Kidney epithelial cell (primary cell): ENCODE results near the gene PHF21B. TPM values are rescaled to one million over a fixed set of nuclear protein-coding genes. Genes with fewer than 3 reads are reported as not detected.

Experiments
- DNase-seq: peaks from one replicate; pipeline ENCODE4 v3.0.0-alpha.2; 2010; ENCODE audit warnings: low read depth
- H3K27me3 ChIP-seq: 2 replicates; pipeline ENCODE4 v1.6.0; 2011; ENCODE audit warnings: low read length; ENCODE audit not compliant: control insufficient read depth, insufficient read depth
- H3K36me3 ChIP-seq: 2 replicates; pipeline ENCODE4 v1.5.1; 2011; ENCODE audit warnings: low read length; ENCODE audit not compliant: control insufficient read depth, insufficient read depth
- H3K4me3 ChIP-seq: 2 replicates; pipeline ENCODE4 v1.5.1; 2011; ENCODE audit warnings: low read depth, mild to moderate bottlenecking, control low read depth, low read length
- total RNA-seq: library from RNA; depleted of rRNA; stranded (reverse); fragments of >200 nt; gene quantifications from 2 replicates; pipeline ENCODE4 v1.2.3, GENCODE V29; 2015
- TF ChIP-seq, protein P1 (sequence below): IDR thresholded peaks from 2 replicates; pipeline ENCODE4 v1.5.1; 2011; ENCODE audit warnings: mild to moderate bottlenecking, moderate library complexity, low read length, control low read depth, inconsistent platforms; ENCODE audit not compliant: insufficient read depth, poor library complexity, severe bottlenecking

PHF21B gene
- total RNA-seq, 1 donor from 2014 or later: 1.5 TPM

DNA sequence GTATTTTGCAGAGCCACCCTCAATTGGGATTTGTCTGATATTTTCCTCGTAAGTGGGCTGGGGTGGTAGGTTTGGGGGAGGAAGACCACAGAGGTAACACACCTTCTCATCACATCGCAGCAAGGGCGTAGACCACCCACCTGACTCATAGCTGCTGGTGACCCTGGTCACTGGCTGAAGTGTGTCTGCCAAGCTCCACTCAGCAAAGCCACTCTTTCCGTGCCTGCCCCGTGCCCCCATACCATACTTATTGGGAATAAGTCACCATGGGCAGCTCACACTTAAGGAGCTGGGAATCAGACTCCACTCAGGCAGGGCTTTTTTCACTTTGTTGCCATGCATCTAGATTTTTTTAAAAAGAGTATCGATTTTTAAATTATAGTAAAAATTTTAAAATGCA is 111.6 kb downstream of the PHF21B start:
- TF ChIP-seq, protein P1, sequence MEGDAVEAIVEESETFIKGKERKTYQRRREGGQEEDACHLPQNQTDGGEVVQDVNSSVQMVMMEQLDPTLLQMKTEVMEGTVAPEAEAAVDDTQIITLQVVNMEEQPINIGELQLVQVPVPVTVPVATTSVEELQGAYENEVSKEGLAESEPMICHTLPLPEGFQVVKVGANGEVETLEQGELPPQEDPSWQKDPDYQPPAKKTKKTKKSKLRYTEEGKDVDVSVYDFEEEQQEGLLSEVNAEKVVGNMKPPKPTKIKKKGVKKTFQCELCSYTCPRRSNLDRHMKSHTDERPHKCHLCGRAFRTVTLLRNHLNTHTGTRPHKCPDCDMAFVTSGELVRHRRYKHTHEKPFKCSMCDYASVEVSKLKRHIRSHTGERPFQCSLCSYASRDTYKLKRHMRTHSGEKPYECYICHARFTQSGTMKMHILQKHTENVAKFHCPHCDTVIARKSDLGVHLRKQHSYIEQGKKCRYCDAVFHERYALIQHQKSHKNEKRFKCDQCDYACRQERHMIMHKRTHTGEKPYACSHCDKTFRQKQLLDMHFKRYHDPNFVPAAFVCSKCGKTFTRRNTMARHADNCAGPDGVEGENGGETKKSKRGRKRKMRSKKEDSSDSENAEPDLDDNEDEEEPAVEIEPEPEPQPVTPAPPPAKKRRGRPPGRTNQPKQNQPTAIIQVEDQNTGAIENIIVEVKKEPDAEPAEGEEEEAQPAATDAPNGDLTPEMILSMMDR: no peak
- H3K36me3 ChIP-seq: no peaks in the 10 kb centered on the region
- no peak for DNase-seq
- H3K27me3 ChIP-seq: no peaks in the 10 kb centered on the region
- H3K4me3 ChIP-seq: no peak overlapping the region

DNA sequence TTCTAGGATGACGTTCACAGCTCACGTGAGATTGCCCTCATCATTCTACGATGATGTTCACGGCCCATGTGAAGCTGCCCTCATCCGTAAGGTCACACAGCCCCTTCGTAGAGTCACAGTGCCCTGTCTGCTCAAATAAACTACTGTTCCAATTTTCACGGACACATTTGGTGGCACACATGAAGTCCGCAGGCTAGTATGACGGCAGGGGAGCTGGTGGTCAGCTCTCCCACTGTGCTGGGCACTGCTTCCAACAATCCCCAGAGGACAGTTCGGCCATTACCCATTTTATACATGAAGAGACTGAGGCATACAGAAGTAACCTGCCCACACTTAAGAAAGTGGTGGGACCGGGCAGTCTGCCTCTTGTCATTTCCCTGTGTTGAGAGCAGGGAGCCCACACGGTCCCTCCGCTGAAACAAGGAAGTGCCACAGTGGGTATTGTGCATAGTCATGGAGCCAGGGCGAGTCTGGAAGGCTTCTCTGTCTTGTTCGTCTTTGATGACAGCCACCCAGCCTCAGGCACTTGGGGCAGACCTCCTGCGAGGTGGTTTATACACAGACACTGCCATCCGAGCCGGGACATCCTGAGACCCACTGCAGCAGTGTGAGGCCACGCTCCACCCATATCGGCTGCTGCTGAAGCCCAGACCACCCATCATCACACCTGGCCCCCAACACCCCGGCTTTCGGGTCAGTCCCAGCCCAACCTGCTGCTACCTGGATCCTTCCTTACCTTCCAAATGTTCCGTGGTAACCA is 114.3 kb downstream of the PHF21B start:
- DNase-seq: no peak
- Histone ChIP-seq H3K36me3 (no peaks in the 10 kb centered on the region), H3K4me3 (no peak overlapping the region), H3K27me3 (no peaks in the 10 kb centered on the region)
- TF ChIP-seq, protein P1: no peak

DNA sequence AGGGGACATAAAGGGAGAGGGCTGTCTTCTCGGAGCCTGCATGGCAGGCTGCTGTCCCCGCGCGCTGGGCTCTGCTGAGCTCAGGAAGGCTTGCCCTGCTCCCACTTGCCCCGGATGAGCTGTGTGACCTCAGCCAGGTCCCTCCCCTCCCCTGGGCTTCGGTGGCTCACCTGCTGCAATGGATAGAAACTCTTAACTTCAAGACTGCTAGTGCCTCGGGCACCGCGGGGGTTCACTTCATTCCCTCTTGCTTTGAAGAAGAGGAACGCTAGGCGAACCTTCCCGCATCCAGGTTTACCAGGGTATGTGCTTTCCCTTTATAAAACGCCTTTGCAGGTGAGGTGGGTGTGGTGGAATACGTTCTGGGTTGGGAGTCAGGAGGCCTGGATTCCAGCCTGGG is 115.0 kb downstream of the PHF21B start:
- no peak for DNase-seq
- TF ChIP-seq, protein P1: no peak
- Histone ChIP-seq H3K36me3 (no peaks in the 10 kb centered on the region), H3K27me3 (no peaks in the 10 kb centered on the region), H3K4me3 (no peak overlapping the region)

DNA sequence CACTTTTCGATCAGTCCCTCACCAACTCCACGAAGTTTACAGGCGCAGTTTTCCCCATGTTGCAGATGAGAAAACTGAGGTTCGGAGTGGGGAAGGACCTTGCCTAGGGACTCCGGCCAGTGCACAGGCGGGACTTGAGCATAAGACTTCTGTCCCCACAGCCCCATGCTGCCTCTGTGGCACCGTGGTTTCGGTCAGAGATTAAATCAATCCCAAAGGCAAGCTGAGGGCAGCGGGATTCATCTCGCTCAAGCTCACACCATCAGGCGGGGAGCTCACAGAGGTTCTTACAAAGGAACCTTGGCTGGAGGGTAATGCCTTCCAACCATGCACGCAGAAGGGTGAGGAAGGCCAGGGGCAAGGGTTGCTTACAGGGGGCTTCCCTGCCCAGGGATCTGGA is 115.5 kb downstream of the PHF21B start:
- no peaks in the 10 kb centered on the region for H3K36me3 ChIP-seq
- TF ChIP-seq, protein P1: no peak
- no peak overlapping the region for H3K4me3 ChIP-seq
- DNase-seq: no peak
- H3K27me3 ChIP-seq: no peaks in the 10 kb centered on the region

DNA sequence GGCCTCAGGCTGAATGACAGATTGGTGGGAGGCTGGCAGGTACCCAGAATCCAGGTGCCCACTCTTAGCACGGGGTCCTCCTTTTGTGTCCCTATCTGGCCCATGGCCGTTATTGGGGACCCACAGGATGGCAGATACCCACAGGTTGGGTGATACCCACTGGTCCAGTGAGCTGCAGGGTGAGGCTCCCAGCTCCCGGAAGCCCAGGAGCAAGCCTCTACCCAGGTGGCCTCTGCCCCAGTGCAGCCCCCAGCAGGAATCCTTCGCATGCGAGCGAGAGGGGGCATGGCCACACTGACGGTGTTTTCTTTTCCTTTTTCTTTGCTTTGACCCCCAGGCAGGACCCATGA is 116.1 kb downstream of the PHF21B start:
- TF ChIP-seq, protein P1: no peak
- DNase-seq: no peak
- no peaks in the 10 kb centered on the region for H3K27me3 ChIP-seq
- no peaks in the 10 kb centered on the region for H3K36me3 ChIP-seq
- no peak overlapping the region for H3K4me3 ChIP-seq

DNA sequence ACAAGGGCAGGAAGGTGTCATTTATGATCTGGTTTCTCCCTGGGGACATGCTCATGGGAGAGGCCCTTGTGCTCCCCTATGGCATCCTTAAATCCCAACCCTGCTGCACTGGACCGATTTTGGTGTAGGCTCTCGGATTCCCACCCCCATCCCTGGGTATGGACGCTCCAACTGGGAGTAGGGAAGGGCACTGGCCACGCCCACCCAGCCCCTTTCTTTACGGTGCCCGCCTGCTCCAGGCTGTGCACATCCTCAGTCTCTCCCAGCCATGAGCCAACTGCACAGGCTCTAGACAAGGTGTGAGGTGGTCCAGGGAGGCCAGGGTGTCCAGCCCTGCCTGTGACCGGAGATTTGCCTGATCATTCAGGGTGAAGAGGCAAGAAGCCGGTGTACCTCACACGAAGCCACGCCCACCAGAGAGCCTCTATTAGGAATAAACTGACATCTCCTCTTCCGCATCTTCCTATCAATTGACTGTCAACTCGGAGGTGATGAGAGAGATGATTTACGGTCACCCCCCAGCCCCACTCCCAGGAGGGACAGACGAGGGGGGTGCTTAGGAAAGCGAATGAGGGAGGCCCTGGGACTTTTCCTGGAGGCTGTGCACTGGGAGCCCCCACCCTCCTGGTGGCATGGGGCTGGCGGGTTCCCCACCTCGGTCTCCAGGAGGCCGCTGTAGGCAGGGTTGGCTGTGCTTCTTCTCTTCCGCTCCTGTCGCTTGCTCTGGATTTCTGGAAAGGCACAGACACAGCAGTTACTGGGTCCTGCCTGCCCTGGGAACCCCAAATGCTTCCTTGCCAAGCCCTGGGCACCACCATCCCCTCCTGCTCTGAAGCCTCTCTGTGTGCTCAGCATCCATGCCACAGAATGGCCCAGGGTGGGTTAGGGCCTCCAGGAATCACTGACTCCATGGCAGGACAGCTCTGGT is 116.7 kb downstream of the PHF21B start:
- TF ChIP-seq, protein P1: no peak
- no peak for DNase-seq
- no peaks in the 10 kb centered on the region for H3K27me3 ChIP-seq
- no peak overlapping the region for H3K4me3 ChIP-seq
- H3K36me3 ChIP-seq: no peaks in the 10 kb centered on the region
